Type B pancreatic cell (in vitro differentiated cells): ENCODE measurements around the gene SPATA1. TPM values are rescaled to one million over a fixed set of nuclear protein-coding genes. Genes with fewer than 3 reads are reported as not detected.
"Not testable (repeated sequence)": the region's sequence is repeated elsewhere in the genome, so short reads cannot be mapped to it uniquely, and the experiment has no call there.

Experiments
- DNase-seq: peaks from one replicate; pipeline ENCODE4 v3.0.0; 2021; ENCODE audit warnings: mixed read lengths; ENCODE audit not compliant: unreplicated experiment; ENCODE audit errors: extremely low spot score
- H3K27ac Mint-ChIP-seq: 2 replicates; pipeline ENCODE4 v1.8.0; 2021; ENCODE audit warnings: mild to moderate bottlenecking, mixed read lengths
- H3K27me3 Mint-ChIP-seq: 2 replicates; pipeline ENCODE4 v1.8.0; 2021; ENCODE audit warnings: mixed read lengths
- H3K36me3 Mint-ChIP-seq: 2 replicates; pipeline ENCODE4 v1.8.0; 2021; ENCODE audit warnings: mixed read lengths
- H3K4me1 Mint-ChIP-seq: one replicate; pipeline ENCODE4 v1.8.0; 2021; ENCODE audit warnings: mixed read lengths; ENCODE audit not compliant: unreplicated experiment
- H3K4me3 Mint-ChIP-seq: 2 replicates; pipeline ENCODE4 v1.8.0; 2021; ENCODE audit warnings: mild to moderate bottlenecking, mixed read lengths
- H3K9me3 Mint-ChIP-seq: 2 replicates; pipeline ENCODE4 v1.8.0; 2021; ENCODE audit warnings: mixed read lengths
- CTCF ChIP-seq: fragments of 200-600 bp; sonication (generic); conservative IDR thresholded peaks from 2 replicates; pipeline ENCODE4 v1.5.0; 2021; ENCODE audit warnings: antibody characterized with exemption, mild to moderate bottlenecking
- total RNA-seq: library from RNA; stranded (reverse); gene quantifications from 2 replicates; pipeline ENCODE4 v1.2.1, GENCODE V29; 2021; ENCODE audit warnings: low replicate concordance

SPATA1 gene
- total RNA-seq, 1 donor from 2014 or later, result 1.8 TPM

DNA sequence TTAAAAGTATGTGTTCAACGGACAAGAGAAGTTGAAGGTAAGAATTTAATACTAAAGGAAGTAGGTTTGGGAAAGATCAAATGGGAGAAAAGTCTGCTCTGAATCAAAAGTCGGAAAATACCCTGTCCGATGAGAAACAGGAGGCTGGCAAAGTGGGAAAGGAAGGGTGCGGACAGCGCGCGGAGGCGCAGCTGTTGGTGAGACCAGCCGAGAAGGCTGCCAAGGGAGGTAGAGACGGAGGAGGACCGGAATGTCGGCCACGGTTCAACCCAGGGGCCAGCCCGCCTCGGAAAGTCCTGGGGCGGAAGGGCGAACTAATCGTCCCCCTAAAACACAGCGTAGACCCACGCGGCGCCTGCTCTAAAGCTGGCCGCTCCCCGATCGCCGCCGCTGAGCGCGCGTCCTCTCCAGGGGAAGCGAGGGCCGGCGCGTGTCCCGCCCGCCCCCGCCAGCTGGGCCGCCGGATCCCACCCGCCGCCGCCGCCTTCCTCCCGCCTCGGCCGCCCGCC, 639 bp upstream of the SPATA1 start:
- Mint-ChIP-seq H3K4me3 (peak overlapping the region; percentile 94), H3K9me3 (peaks cover 10% of the 10 kb centered on the region)
- TF ChIP-seq CTCF, result no peak

GRCh38 chr1:84506729-84507453, 705 bp downstream of the SPATA1 start:
- H3K4me1 Mint-ChIP-seq, result peaks cover 24% of the 10 kb centered on the region
- H3K27ac Mint-ChIP-seq, result peak overlapping the region; percentile 95
- H3K27me3 Mint-ChIP-seq, result no peaks in the 10 kb centered on the region
- H3K9me3 Mint-ChIP-seq, result peaks cover 12% of the 10 kb centered on the region
- DNase-seq, result no peak
- no peak for TF ChIP-seq CTCF
- H3K4me3 Mint-ChIP-seq, result peak overlapping the region; percentile 94
- peaks cover 9% of the 10 kb centered on the region for H3K36me3 Mint-ChIP-seq

More for the DNA sequence above, 639 bp upstream of the SPATA1 start:
- Mint-ChIP-seq H3K27me3 (no peaks in the 10 kb centered on the region), H3K36me3 (peaks cover 19% of the 10 kb centered on the region), H3K27ac (peak overlapping the region; percentile 95), H3K4me1 (peaks cover 37% of the 10 kb centered on the region)
- no peak for DNase-seq

- H3K36me3 Mint-ChIP-seq, result not testable (repeated sequence)
Observed at GRCh38 chr1:84507887-84508286, 1.7 kb downstream of the SPATA1 start.

DNA sequence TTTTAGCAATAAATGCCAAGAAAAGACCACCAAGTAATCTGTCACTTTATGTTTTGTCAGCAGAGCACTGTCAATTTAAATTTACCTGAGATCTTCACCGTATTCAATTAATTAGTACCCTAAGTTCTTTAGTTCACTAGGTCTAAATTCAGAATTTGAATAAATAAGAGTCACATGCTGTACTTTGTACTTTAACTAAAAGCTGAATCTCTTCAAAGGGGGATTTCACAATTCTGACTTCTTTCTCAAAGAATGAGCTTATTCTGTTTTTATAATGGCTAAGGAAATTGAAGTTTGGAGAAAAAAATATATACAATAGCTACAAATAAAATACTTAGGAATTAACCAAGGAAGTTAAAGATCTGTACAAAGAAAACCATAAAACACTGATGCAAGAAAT, 2.3 kb downstream of the SPATA1 start:
- no peak overlapping the region for H3K27ac Mint-ChIP-seq
- peaks cover 17% of the 10 kb centered on the region for H3K4me1 Mint-ChIP-seq
- peak overlapping the region; percentile 53 for H3K4me3 Mint-ChIP-seq
- no peak for DNase-seq
- peaks cover 9% of the 10 kb centered on the region for H3K36me3 Mint-ChIP-seq
- peaks cover 12% of the 10 kb centered on the region for H3K9me3 Mint-ChIP-seq
- H3K27me3 Mint-ChIP-seq, result no peaks in the 10 kb centered on the region
- TF ChIP-seq CTCF, result no peak

More at GRCh38 chr1:84507887-84508286, 1.7 kb downstream of the SPATA1 start:
- H3K4me1 Mint-ChIP-seq, result peaks cover 23% of the 10 kb centered on the region
- DNase-seq, H3K4me3 Mint-ChIP-seq, H3K27ac Mint-ChIP-seq, H3K27me3 Mint-ChIP-seq: not testable (repeated sequence)
- H3K9me3 Mint-ChIP-seq, result peaks cover 12% of the 10 kb centered on the region

GRCh38 chr1:84509029-84509428, 2.8 kb downstream of the SPATA1 start:
- peaks cover 12% of the 10 kb centered on the region for H3K9me3 Mint-ChIP-seq
- peaks cover 9% of the 10 kb centered on the region for H3K36me3 Mint-ChIP-seq
- DNase-seq, result no peak
- no peak overlapping the region for H3K27ac Mint-ChIP-seq
- no peak for TF ChIP-seq CTCF
- H3K4me3 Mint-ChIP-seq, result no peak overlapping the region
- peaks cover 12% of the 10 kb centered on the region for H3K4me1 Mint-ChIP-seq
- no peaks in the 10 kb centered on the region for H3K27me3 Mint-ChIP-seq

GRCh38 chr1:84510165-84510564, 4.0 kb downstream of the SPATA1 start:
- TF ChIP-seq CTCF, result no peak
- Mint-ChIP-seq H3K9me3 (peaks cover 12% of the 10 kb centered on the region), H3K27ac (no peak overlapping the region), H3K4me1 (peaks cover 3% of the 10 kb centered on the region), H3K27me3 (no peaks in the 10 kb centered on the region), H3K4me3 (no peak overlapping the region), H3K36me3 (peaks cover 9% of the 10 kb centered on the region)
- no peak for DNase-seq
